PFSK-1 (cell line): ENCODE results near the gene TMEM238.

Source experiments
- FOXP2 ChIP-seq: optimal IDR thresholded peaks from 2 replicates; pipeline ENCODE3; 2011; ENCODE audit warnings: borderline replicate concordance, control low read depth, inconsistent platforms; ENCODE audit not compliant: insufficient read depth; ENCODE audit errors: extremely low read length, extremely low read depth
- POLR2AphosphoS5 ChIP-seq: IDR thresholded peaks from 2 replicates; pipeline ENCODE4 v1.6.1; 2012; ENCODE audit warnings: low read depth, mild to moderate bottlenecking, control low read depth, low read length, moderate library complexity
- SIN3A ChIP-seq: IDR thresholded peaks from 2 replicates; pipeline ENCODE4 v1.6.1; 2012; ENCODE audit warnings: mild to moderate bottlenecking, low read length, moderate library complexity, borderline replicate concordance; ENCODE audit not compliant: insufficient read depth
- TAF1 ChIP-seq: IDR thresholded peaks from 2 replicates; pipeline ENCODE4 v1.6.1; 2012; ENCODE audit warnings: low read length, control low read depth, borderline replicate concordance; ENCODE audit not compliant: insufficient read depth
- TF ChIP-seq, protein P1 (sequence below), 2 experiments: IDR thresholded peaks; 2 replicates each; pipeline versions ENCODE4 v1.6.1 to v1.8.0; 2011 to 2012; ENCODE audit warnings: low read depth in 2 of 2, low read length in 2 of 2, control low read depth in 1 of 2, inconsistent platforms in 1 of 2, mild to moderate bottlenecking in 1 of 2, moderate library complexity in 1 of 2; ENCODE audit not compliant: insufficient read depth in 1 of 2

TMEM238 gene

DNA sequence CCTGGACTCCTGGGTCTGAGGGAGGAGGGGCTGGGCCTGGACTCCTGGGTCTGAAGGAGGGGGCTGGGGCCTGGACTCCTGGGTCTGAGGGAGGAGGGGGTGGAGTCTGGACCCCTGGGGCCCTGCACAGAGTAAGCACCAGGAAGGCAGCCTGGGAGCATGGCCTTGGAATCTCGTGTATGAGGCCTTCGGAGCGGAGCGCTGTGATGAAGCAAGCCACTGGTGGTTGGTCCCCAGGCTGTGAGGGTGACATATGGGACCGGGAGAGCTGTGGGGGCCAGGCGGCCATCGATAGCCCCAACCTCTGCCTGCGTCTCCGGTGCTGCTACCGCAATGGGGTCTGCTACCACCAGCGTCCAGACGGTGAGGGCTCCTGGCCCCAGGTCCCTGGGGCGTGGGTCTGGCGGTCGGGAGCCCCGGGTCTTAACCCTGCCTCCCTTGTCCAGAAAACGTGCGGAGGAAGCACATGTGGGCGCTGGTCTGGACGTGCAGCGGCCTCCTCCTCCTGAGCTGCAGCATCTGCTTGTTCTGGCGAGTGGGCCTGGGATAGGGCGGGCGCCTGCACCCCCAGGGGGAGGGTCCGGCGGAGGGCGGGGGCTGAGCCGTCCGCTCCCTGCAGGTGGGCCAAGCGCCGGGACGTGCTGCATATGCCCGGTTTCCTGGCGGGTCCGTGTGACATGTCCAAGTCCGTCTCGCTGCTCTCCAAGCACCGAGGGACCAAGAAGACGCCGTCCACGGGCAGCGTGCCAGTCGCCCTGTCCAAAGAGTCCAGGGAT lies 6.5 kb downstream of the TMEM238 start:
- no peak for TF ChIP-seq SIN3A
- TF ChIP-seq FOXP2, result no peak
- TF ChIP-seq, protein P1, sequence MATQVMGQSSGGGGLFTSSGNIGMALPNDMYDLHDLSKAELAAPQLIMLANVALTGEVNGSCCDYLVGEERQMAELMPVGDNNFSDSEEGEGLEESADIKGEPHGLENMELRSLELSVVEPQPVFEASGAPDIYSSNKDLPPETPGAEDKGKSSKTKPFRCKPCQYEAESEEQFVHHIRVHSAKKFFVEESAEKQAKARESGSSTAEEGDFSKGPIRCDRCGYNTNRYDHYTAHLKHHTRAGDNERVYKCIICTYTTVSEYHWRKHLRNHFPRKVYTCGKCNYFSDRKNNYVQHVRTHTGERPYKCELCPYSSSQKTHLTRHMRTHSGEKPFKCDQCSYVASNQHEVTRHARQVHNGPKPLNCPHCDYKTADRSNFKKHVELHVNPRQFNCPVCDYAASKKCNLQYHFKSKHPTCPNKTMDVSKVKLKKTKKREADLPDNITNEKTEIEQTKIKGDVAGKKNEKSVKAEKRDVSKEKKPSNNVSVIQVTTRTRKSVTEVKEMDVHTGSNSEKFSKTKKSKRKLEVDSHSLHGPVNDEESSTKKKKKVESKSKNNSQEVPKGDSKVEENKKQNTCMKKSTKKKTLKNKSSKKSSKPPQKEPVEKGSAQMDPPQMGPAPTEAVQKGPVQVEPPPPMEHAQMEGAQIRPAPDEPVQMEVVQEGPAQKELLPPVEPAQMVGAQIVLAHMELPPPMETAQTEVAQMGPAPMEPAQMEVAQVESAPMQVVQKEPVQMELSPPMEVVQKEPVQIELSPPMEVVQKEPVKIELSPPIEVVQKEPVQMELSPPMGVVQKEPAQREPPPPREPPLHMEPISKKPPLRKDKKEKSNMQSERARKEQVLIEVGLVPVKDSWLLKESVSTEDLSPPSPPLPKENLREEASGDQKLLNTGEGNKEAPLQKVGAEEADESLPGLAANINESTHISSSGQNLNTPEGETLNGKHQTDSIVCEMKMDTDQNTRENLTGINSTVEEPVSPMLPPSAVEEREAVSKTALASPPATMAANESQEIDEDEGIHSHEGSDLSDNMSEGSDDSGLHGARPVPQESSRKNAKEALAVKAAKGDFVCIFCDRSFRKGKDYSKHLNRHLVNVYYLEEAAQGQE (IDR thresholded peaks at IDR 0.05; ENCODE audit: insufficient read depth in 1 of 2, low read depth in 2 of 2, low read length in 2 of 2), result no peak
- no peak for TF ChIP-seq POLR2AphosphoS5
- TF ChIP-seq TAF1, result no peak

DNA sequence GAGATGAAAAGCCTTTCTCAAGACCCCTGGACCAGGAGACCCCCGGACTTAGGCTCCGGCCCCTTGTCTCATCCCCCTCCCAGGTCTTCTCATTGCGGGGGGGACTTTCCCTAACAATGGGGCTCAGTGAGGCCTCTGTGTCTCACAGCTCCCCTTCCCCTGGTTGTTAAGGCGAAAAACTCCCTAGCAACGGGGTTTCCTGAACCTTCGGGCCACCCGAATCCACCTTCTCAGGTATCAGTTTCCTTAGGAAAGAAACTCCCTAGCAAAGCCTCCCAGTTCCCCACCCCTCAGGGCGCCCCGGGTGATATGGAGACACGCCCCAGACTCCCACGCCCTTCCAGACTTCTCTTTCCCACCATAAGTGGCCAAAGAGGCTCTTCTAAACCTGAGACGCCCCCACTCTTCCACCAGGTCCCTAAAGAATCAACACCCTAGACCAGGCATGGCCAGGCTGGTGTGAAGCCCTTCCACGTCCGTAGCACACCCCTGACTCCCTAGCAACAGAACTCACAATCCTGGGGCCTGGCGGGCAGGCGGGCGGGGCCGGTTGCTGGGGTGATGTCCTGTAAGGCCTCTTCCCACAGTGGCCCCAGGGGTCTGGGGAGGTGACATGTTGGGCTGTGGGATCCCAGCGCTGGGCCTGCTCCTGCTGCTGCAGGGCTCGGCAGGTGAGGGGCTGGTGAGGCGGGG lies 7.7 kb downstream of the TMEM238 start, which contains the start of gene TMEM190:
Gene TMEM190 (plus strand): TSS at position 586 of the 693 bp plus-strand sequence. CDS start 28 bp downstream, at position 614.
- TF ChIP-seq FOXP2, result no peak
- TF ChIP-seq SIN3A, result no peak
- TF ChIP-seq TAF1, result no peak
- TF ChIP-seq POLR2AphosphoS5, result no peak
- TF ChIP-seq, protein P1 (IDR thresholded peaks at IDR 0.05; ENCODE audit: insufficient read depth in 1 of 2, low read depth in 2 of 2, low read length in 2 of 2), result no peak

DNA sequence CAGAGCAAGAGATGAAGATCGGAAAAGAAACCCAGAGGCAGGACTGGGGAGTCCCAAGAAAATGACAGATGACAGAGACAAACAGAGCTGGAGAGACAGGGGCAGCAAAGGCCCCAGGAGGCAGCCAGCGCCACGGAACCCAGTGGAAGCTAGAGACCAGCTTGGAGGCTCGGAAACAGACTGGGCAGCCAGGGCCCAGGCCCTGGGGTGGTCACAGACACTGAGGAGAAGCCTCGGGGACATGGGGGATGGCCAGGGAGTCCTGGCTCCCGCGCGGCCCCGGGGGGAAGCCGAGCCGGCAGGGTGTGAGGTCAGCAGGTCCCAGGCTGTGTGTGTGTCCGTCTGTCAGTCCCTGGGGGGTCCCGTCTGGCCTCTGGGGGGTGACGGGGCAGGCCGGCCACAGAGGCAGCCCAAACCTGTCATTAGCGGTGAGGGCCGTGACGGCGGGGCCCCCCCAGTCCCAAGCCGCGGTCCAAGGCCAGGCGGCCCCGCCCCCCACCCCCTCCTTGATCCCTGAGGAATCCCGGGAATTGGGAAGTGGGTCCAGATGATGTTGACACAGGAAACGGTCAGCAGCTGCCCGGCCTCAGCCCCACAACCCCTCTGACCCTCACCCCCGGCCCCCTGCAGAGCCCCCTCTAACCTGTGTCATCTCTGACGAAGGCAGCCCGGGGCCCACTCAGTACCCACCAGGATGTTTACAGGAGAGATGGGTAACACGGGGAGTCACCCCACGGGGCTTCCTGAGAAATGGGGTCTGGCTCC lies 9.9 kb downstream of the TMEM238 start:
- TF ChIP-seq TAF1 (no peak), POLR2AphosphoS5 (no peak)

DNA sequence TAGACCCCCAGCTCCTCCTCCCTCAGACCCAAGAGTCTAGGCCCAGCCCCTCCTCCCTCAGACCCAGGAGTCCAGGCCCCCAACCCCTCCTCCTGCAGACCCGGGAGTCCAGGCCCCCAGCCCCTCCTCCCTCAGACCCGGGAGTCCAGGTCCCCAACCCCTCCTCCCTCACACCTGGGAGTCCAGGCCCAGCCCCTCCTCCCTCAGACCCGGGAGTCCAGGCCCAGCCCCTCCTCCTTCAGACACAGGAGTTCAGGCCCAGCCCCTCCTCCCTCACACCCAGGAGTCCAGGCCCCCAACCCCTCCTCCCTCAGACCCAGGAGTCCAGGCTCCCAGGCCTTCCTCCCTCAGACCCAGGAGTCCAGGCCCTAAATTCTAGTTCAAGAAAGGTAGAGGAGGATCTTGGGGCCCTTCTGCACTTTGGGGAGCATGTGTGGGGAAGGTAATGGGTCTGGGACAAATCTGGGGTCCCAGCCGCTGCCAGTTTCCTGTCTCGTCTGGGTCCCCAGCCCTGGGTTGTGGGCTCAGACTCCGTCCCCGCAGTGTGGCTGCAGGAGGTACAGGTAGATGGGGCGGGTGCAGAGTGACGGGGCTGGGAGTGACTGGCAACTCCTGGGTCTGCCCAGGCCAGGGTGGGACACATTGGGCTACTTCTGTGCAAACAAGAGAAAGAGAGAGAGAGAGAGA lies 10.6 kb downstream of the TMEM238 start:
- no peak for TF ChIP-seq TAF1
- TF ChIP-seq, protein P1 (IDR thresholded peaks at IDR 0.05; ENCODE audit: insufficient read depth in 1 of 2, low read depth in 2 of 2, low read length in 2 of 2), result no peak
- TF ChIP-seq FOXP2, result no peak
- TF ChIP-seq POLR2AphosphoS5, result no peak
- no peak for TF ChIP-seq SIN3A
